Measurements from ENCODE around the gene LCNL1.

GRCh38 chr9:136944519-136945332, 38.1 kb upstream of the LCNL1 start, which contains the start of the genes C8G and FBXW5:
- TF ChIP-seq CTCF (conservative IDR thresholded peaks at IDR 0.05; ENCODE audit: low read depth, low read length) (peak; percentile 98), EZH2 (IDR thresholded peaks at IDR 0.05; ENCODE audit: borderline replicate concordance, low read depth, low read length, poor library complexity, severe bottlenecking) (no peak)

Measured in A673 (cell line).